IMR-90 (cell line): Measurements from ENCODE around the gene FGF12. TPM values are rescaled to one million over a fixed set of nuclear protein-coding genes. Genes with fewer than 3 reads are reported as not detected.

Experiments used
- ATAC-seq: fragments of 200-7000 bp; cut with Tn5 transposase; 2 replicates; pipeline ENCODE4 v1.9.1; 2020; ENCODE audit warnings: low read depth, mild to moderate bottlenecking, moderate library complexity
- BruUV-seq: library from RNA; stranded (reverse); fragments of 400-500 nt; replicated peaks from 2 replicates; lab custom pipeline; 2021; lab: Mats Ljungman, UMichigan
- CTCF ChIA-PET: fragments of 300-600 bp; formaldehyde crosslinking; extraction: SDS; loops from one replicate; lab custom pipeline; 2021; ENCODE audit warnings: antibody characterized with exemption; lab: Yijun Ruan, JAX
- POLR2A ChIA-PET: fragments of 300-600 bp; sonication (Branson Sonifier 250); formaldehyde crosslinking; loops from one replicate; lab custom pipeline; 2022; ENCODE audit warnings: antibody characterized with exemption; ENCODE audit not compliant: unreplicated experiment; lab: Charles Lee
- DNase-seq: peaks from one replicate; pipeline ENCODE4 v3.0.0; 2013
- H2AFZ ChIP-seq: replicated peaks from 2 replicates; pipeline ENCODE3; 2013; ENCODE audit warnings: low read length, mild to moderate bottlenecking; ENCODE audit not compliant: poor library complexity
- H2AK5ac ChIP-seq: 2 replicates; pipeline ENCODE4 v1.6.1; 2013; ENCODE audit warnings: low read depth, low read length, inconsistent platforms
- H2AK9ac ChIP-seq: replicated peaks from 2 replicates; pipeline ENCODE3; 2013; ENCODE audit warnings: mild to moderate bottlenecking, low read depth, low read length, moderate library complexity; ENCODE audit not compliant: poor library complexity
- H2BK120ac ChIP-seq: 2 replicates; pipeline ENCODE4 v1.6.1; 2013; ENCODE audit warnings: low read depth, low read length, inconsistent platforms
- H2BK15ac ChIP-seq: 3 replicates; pipeline ENCODE4 v1.6.1; 2013; ENCODE audit warnings: low read depth, low read length, inconsistent platforms
- H2BK20ac ChIP-seq: 2 replicates; pipeline ENCODE4 v1.6.1; 2013; ENCODE audit warnings: low read depth, mild to moderate bottlenecking, inconsistent platforms, low read length, moderate library complexity
- H2BK5ac ChIP-seq: 2 replicates; pipeline ENCODE4 v1.6.1; 2013; ENCODE audit warnings: mild to moderate bottlenecking, low read depth, low read length, inconsistent platforms; ENCODE audit not compliant: poor library complexity, severe bottlenecking
- H3K14ac ChIP-seq: replicated peaks from 2 replicates; pipeline ENCODE4 v1.6.1; 2013; ENCODE audit warnings: low read depth, low read length, inconsistent platforms
- H3K18ac ChIP-seq: 2 replicates; pipeline ENCODE4 v1.6.1; 2013; ENCODE audit warnings: low read depth, low read length, control low read depth
- H3K23ac ChIP-seq: 2 replicates; pipeline ENCODE4 v1.6.1; 2013; ENCODE audit warnings: low read depth, low read length, inconsistent platforms
- H3K27ac ChIP-seq: 2 replicates; pipeline ENCODE4 v1.5.1; 2013; ENCODE audit warnings: mild to moderate bottlenecking, control low read depth, low read length; ENCODE audit not compliant: insufficient read depth
- H3K27me3 ChIP-seq: 2 replicates; pipeline ENCODE4 v1.6.1; 2013; ENCODE audit warnings: low read length; ENCODE audit not compliant: control insufficient read depth, insufficient read depth
- H3K36me3 ChIP-seq: 2 replicates; pipeline ENCODE4 v1.6.1; 2013; ENCODE audit warnings: low read length, mixed read lengths; ENCODE audit not compliant: control insufficient read depth, insufficient read depth
- H3K4ac ChIP-seq: 2 replicates; pipeline ENCODE4 v1.6.1; 2013; ENCODE audit warnings: low read depth, low read length, inconsistent platforms
- H3K4me1 ChIP-seq: 2 replicates; pipeline ENCODE4 v1.6.1; 2013; ENCODE audit warnings: low read length, mixed read lengths; ENCODE audit not compliant: control insufficient read depth, insufficient read depth
- H3K4me2 ChIP-seq: 2 replicates; pipeline ENCODE4 v1.6.1; 2013; ENCODE audit warnings: low read depth, mild to moderate bottlenecking, control low read depth, low read length, moderate library complexity
- H3K4me3 ChIP-seq: 2 replicates; pipeline ENCODE4 v1.5.1; 2013; ENCODE audit warnings: low read depth, mild to moderate bottlenecking, control low read depth, low read length, moderate library complexity; ENCODE audit not compliant: insufficient read depth
- H3K56ac ChIP-seq: 2 replicates; pipeline ENCODE4 v1.6.1; 2013; ENCODE audit warnings: low read length, inconsistent platforms; ENCODE audit not compliant: insufficient read depth; ENCODE audit errors: extremely low read depth
- H3K79me1 ChIP-seq, 2 experiments: 2 replicates each; pipeline ENCODE4 v1.6.1; 2013; ENCODE audit warnings: low read length in 2 of 2, inconsistent platforms in 1 of 2, low read depth in 1 of 2
- H3K9ac ChIP-seq: 2 replicates; pipeline ENCODE4 v1.6.1; 2013; ENCODE audit warnings: low read depth, low read length, control low read depth
- H3K9me1 ChIP-seq: 2 replicates; pipeline ENCODE4 v1.6.1; 2013; ENCODE audit warnings: low read length, inconsistent platforms; ENCODE audit not compliant: insufficient read depth
- H3K9me3 ChIP-seq: 2 replicates; pipeline ENCODE4 v1.6.1; 2013; ENCODE audit warnings: low read length; ENCODE audit not compliant: control insufficient read depth, insufficient read depth
- H4K20me1 ChIP-seq: 2 replicates; pipeline ENCODE4 v1.6.1; 2013; ENCODE audit warnings: low read length, inconsistent platforms; ENCODE audit not compliant: insufficient read depth
- H4K5ac ChIP-seq: 2 replicates; pipeline ENCODE4 v1.6.1; 2013; ENCODE audit warnings: mild to moderate bottlenecking, low read depth, low read length, control low read depth
- H4K8ac ChIP-seq, 2 experiments: 2 replicates each; pipeline ENCODE4 v1.6.1; 2013; ENCODE audit warnings: low read depth in 2 of 2, low read length in 2 of 2, control low read depth in 1 of 2, inconsistent platforms in 1 of 2
- H4K91ac ChIP-seq: 2 replicates; pipeline ENCODE4 v1.6.1; 2013; ENCODE audit warnings: low read depth, low read length, inconsistent platforms; ENCODE audit not compliant: insufficient read depth
- BHLHE40 ChIP-seq: fragments of 150-350 bp; IDR thresholded peaks from 2 replicates; pipeline ENCODE4 v1.6.1; 2016; ENCODE audit warnings: mild to moderate bottlenecking, low read depth, low read length
- CEBPB ChIP-seq: IDR thresholded peaks from 2 replicates; pipeline ENCODE4 v1.6.1; 2012; ENCODE audit warnings: low read depth, low read length, improper control_type of control experiment
- CHD1 ChIP-seq: IDR thresholded peaks from 2 replicates; pipeline ENCODE4 v1.6.1; 2012; ENCODE audit warnings: low read depth, low read length, improper control_type of control experiment
- FOS ChIP-seq: fragments of 150-350 bp; IDR thresholded peaks from 2 replicates; pipeline ENCODE4 v1.6.1; 2016; ENCODE audit warnings: low read depth, low read length
- MAFK ChIP-seq: IDR thresholded peaks from 2 replicates; pipeline ENCODE4 v1.6.1; 2012; ENCODE audit warnings: low read depth, low read length, improper control_type of control experiment
- MAZ ChIP-seq: IDR thresholded peaks from 2 replicates; pipeline ENCODE4 v1.6.1; 2012; ENCODE audit warnings: low read depth, mild to moderate bottlenecking, low read length, improper control_type of control experiment, moderate library complexity, borderline replicate concordance
- MXI1 ChIP-seq: IDR thresholded peaks from 2 replicates; pipeline ENCODE4 v1.6.1; 2012; ENCODE audit warnings: low read depth, mild to moderate bottlenecking, low read length, moderate library complexity, borderline replicate concordance
- NFE2L2 ChIP-seq: fragments of 150-350 bp; IDR thresholded peaks from 2 replicates; pipeline ENCODE4 v1.6.1; 2016; ENCODE audit warnings: low read depth, mild to moderate bottlenecking, low read length
- POLR2A ChIP-seq: IDR thresholded peaks from 2 replicates; pipeline ENCODE4 v1.6.1; 2012; ENCODE audit warnings: mild to moderate bottlenecking, low read depth, low read length
- RAD21 ChIP-seq: IDR thresholded peaks from 2 replicates; pipeline ENCODE4 v1.6.1; 2012; ENCODE audit warnings: low read length, improper control_type of control experiment
- RCOR1 ChIP-seq: IDR thresholded peaks from 2 replicates; pipeline ENCODE4 v1.6.1; 2012; ENCODE audit warnings: mild to moderate bottlenecking, low read length, improper control_type of control experiment; ENCODE audit not compliant: insufficient replicate concordance
- RFX5 ChIP-seq: IDR thresholded peaks from 2 replicates; pipeline ENCODE4 v1.8.0; 2012; ENCODE audit warnings: low read depth, mild to moderate bottlenecking, low read length, moderate library complexity
- USF2 ChIP-seq: fragments of 150-350 bp; IDR thresholded peaks from 2 replicates; pipeline ENCODE4 v1.6.1; 2017; ENCODE audit warnings: mild to moderate bottlenecking, antibody characterized with exemption, low read length, low read depth
- WGBS, 2 experiments: methylation state at CpG; one replicate each; pipeline versions ENCODE4 v1.1.5 to v1.1.7; 2013; ENCODE audit warnings: missing lambda C conversion rate in 2 of 2; ENCODE audit not compliant: insufficient read length in 1 of 2; ENCODE audit errors: extremely low coverage in 2 of 2; 5-methylcytosine and 5-hydroxymethylcytosine counted together
- dilution Hi-C: fragments of 300-500 bp; cut with HindIII; formaldehyde crosslinking; loops from one replicate; pipeline ENCODE4 v1.14.3; 2018; ENCODE audit warnings: low sequenced_read_pairs; ENCODE audit not compliant: unreplicated experiment
- in situ Hi-C: fragments of 300-500 bp; cut with MboI; formaldehyde crosslinking; loops from 3 replicates; pipeline ENCODE4 v1.14.3; 2019; ENCODE audit warnings: low sequenced_read_pairs, inconsistent platforms, mixed read lengths
- intact Hi-C: fragments of 100-400 bp; cut with micrococcal nuclease; formaldehyde crosslinking; loops from 2 replicates; pipeline ENCODE4 v1.10.0; 2022
- polyA plus RNA-seq, 3 experiments: library from polyadenylated mRNA; depleted of rRNA; stranded (reverse); fragments of >200 nt; gene quantifications; 2 replicates each; pipeline ENCODE4 v1.2.3, GENCODE V29; 2012; ENCODE audit warnings: low replicate concordance in 1 of 3
- total RNA-seq: library from RNA; depleted of rRNA; stranded (reverse); fragments of >200 nt; gene quantifications from 2 replicates; pipeline ENCODE4 v1.2.3, GENCODE V29; 2012
- TF ChIP-seq, protein P1 (sequence below): conservative IDR thresholded peaks from 2 replicates; pipeline ENCODE4 v1.5.1; 2012; ENCODE audit warnings: mild to moderate bottlenecking, low read depth, low read length, improper control_type of control experiment
- TF ChIP-seq, protein P2 (sequence below): fragments of 150-350 bp; IDR thresholded peaks from 2 replicates; pipeline ENCODE4 v1.6.1; 2016; ENCODE audit warnings: low read depth, mild to moderate bottlenecking, low read length, moderate library complexity, borderline replicate concordance

FGF12 gene
- total and polyA plus RNA-seq, 2 of the 4 experiments (the other 2 are of a cell fraction) = not detected

- Histone ChIP-seq H2AFZ (no peak overlapping the region), H2BK120ac (no peak overlapping the region), H3K9me3 (no peaks in the 10 kb centered on the region), H4K20me1 (no peaks in the 10 kb centered on the region), H3K14ac (no peak overlapping the region), H2BK20ac (no peak overlapping the region), H2BK15ac (no peak overlapping the region), H3K27ac (no peak overlapping the region), H3K36me3 (no peaks in the 10 kb centered on the region), H3K9ac (no peak overlapping the region), H3K4ac (no peak overlapping the region), H4K91ac (no peak overlapping the region), H2AK5ac (no peak overlapping the region), H3K4me2 (no peak overlapping the region), H3K18ac (no peak overlapping the region), H4K5ac (no peak overlapping the region), H3K4me1 (no peaks in the 10 kb centered on the region), H3K27me3 (no peaks in the 10 kb centered on the region), H2BK5ac (no peak overlapping the region), H3K79me1 (no peaks in the 10 kb centered on the region), H2AK9ac (no peak overlapping the region), H4K8ac (no peak overlapping the region), H3K4me3 (no peak overlapping the region), H3K56ac (no peak overlapping the region), H3K23ac (no peak overlapping the region), H3K9me1 (no peaks in the 10 kb centered on the region)
- in situ Hi-C loops = no loop called here
- intact Hi-C loops = no loop called here
- ATAC-seq (no peak), DNase-seq (no peak)
- no peak for TF ChIP-seq CEBPB
- TF ChIP-seq RAD21 = no peak
- TF ChIP-seq USF2 = no peak
- no peak for TF ChIP-seq MXI1
- TF ChIP-seq, protein P1, sequence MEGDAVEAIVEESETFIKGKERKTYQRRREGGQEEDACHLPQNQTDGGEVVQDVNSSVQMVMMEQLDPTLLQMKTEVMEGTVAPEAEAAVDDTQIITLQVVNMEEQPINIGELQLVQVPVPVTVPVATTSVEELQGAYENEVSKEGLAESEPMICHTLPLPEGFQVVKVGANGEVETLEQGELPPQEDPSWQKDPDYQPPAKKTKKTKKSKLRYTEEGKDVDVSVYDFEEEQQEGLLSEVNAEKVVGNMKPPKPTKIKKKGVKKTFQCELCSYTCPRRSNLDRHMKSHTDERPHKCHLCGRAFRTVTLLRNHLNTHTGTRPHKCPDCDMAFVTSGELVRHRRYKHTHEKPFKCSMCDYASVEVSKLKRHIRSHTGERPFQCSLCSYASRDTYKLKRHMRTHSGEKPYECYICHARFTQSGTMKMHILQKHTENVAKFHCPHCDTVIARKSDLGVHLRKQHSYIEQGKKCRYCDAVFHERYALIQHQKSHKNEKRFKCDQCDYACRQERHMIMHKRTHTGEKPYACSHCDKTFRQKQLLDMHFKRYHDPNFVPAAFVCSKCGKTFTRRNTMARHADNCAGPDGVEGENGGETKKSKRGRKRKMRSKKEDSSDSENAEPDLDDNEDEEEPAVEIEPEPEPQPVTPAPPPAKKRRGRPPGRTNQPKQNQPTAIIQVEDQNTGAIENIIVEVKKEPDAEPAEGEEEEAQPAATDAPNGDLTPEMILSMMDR = no peak
- TF ChIP-seq BHLHE40 = no peak
- TF ChIP-seq CHD1 = no peak
- TF ChIP-seq RFX5 = no peak
- TF ChIP-seq NFE2L2 = no peak
- TF ChIP-seq FOS = no peak
- no peak for TF ChIP-seq MAZ
- no peak for TF ChIP-seq POLR2A
- TF ChIP-seq RCOR1 = no peak
- TF ChIP-seq MAFK = no peak
- TF ChIP-seq, protein P2, sequence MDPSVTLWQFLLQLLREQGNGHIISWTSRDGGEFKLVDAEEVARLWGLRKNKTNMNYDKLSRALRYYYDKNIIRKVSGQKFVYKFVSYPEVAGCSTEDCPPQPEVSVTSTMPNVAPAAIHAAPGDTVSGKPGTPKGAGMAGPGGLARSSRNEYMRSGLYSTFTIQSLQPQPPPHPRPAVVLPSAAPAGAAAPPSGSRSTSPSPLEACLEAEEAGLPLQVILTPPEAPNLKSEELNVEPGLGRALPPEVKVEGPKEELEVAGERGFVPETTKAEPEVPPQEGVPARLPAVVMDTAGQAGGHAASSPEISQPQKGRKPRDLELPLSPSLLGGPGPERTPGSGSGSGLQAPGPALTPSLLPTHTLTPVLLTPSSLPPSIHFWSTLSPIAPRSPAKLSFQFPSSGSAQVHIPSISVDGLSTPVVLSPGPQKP = no peak
- no TSS peak for BruUV-seq
- dilution Hi-C loops = no loop called here
- ChIA-PET POLR2A (no interaction called here), CTCF (no interaction called here)
- WGBS, 2 experiments = no CpG with 5 or more reads among the region's 4 CpGs
These were observed 236.6 kb downstream of the FGF12 start for GRCh38 chr3:192490720-192491119.
